Measurements from ENCODE around the gene CWC15.

Gene CWC15

DNA sequence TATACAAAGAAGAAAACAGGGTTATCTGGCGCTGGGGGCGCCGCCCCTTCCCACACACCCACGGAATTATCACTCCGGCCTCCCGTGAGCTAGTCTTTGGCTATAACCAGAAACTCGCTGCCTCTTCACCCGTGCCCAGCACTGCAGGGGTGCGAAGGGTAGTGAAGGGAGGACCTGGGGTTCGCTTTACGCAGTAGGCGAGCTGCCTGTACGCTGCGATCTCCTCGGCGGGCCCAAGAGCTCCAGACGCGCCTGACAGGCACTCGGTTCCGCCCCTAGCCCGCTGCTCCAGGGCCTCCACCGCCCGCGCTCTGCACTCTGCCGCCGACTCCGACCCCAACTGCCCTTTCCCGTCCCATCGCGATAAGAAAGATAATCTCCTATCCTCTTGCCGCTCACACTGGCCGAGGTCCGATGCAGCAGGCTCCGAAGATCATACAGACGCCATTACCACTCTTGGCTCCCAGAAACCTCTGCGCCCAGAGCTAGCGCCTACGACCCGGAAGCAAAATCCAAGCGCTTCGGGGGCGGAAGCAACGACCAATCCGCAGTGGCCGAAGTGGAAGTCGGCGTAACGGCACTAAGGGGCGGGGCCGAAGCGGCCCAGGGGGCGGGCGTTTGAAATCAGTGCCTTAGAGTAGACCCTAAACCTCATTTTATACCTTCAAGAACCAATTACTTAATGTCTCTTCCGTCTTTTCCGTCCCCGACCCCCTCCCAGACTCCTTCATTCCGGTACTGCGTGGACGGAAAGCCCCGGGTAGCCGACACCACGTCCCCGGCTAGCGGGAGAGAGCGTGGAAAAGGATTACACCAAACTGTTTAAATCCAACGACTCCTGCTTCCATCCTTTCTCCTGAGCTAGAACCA lies at the start of gene CWC15, which contains the start of gene KDM4D:
CWC15 (minus strand) TSS at position 458 of the 870 bp plus-strand sequence. CDS start 1,371 bp downstream, outside the sequence.
KDM4D (plus strand) TSS at position 611 of the 870 bp plus-strand sequence. CDS start 23,664 bp downstream, outside the sequence.
- CTCF ChIA-PET, result interaction anchor here (0.6 to 1.0 kb wide), 4 partner anchors 10 to 350 kb away, joined by 3 to 5 read pairs (median 4); no protein-coding TSS in a partner anchor
- H3K27ac ChIP-seq (ENCODE audit: extremely low read depth, low read depth, low read length), result peak within 1 kb of the TSS; percentile 57
- POLR2A ChIA-PET, result interaction anchor here (0.6 to 2.2 kb wide), 7 partner anchors 15 to 816 kb away, joined by 3 to 31 read pairs (median 6); partner anchors contain the start of genes FAM76B, SESN3 and SRSF8
- TF ChIP-seq, protein P1, sequence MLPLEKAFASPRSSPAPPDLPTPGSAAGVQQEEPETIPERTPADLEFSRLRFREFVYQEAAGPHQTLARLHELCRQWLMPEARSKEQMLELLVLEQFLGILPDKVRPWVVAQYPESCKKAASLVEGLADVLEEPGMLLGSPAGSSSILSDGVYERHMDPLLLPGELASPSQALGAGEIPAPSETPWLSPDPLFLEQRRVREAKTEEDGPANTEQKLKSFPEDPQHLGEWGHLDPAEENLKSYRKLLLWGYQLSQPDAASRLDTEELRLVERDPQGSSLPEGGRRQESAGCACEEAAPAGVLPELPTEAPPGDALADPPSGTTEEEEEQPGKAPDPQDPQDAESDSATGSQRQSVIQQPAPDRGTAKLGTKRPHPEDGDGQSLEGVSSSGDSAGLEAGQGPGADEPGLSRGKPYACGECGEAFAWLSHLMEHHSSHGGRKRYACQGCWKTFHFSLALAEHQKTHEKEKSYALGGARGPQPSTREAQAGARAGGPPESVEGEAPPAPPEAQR (tag by site-specific recombination; IDR thresholded peaks at IDR 0.05), result no peak
- TF ChIP-seq ZEB2 (tag by site-specific recombination; IDR thresholded peaks at IDR 0.05) (no peak), SP2 (tag by site-specific recombination; IDR thresholded peaks at IDR 0.05) (peak; percentile 92), ZNF76 (tag by site-specific recombination; IDR thresholded peaks at IDR 0.05; ENCODE audit: borderline replicate concordance, low read depth) (peak; percentile 91), ZNF335 (tag by site-specific recombination; conservative IDR thresholded peaks at IDR 0.05) (peak; percentile 87), KLF9 (tag by site-specific recombination; IDR thresholded peaks at IDR 0.05; ENCODE audit: low read depth) (peak; percentile 19; the same call in 1 of the 2 replicates), ZNF501 (tag by site-specific recombination; IDR thresholded peaks at IDR 0.05) (peak; percentile 51), KLF16 (tag by site-specific recombination; IDR thresholded peaks at IDR 0.05) (peak; percentile 59; the same call in 1 of the 2 replicates), KLF7 (tag by site-specific recombination; IDR thresholded peaks at IDR 0.05; ENCODE audit: borderline replicate concordance) (no peak), YY2 (tag by site-specific recombination; IDR thresholded peaks at IDR 0.05) (peak; percentile 83), ZNF629 (tag by site-specific recombination; IDR thresholded peaks at IDR 0.05) (peak; percentile 41; the same call in 1 of the 2 replicates), ZNF341 (tag by site-specific recombination; IDR thresholded peaks at IDR 0.05; ENCODE audit: low read depth) (0 out of 2 replicates have a peak, but pooled peaks have one; percentile 32), ZNF324 (tag by site-specific recombination; IDR thresholded peaks at IDR 0.05) (0 out of 2 replicates have a peak, but pooled peaks have one; percentile 22), SALL2 (tag by site-specific recombination; IDR thresholded peaks at IDR 0.05; ENCODE audit: borderline replicate concordance) (no peak)
- TF ChIP-seq, protein P2, sequence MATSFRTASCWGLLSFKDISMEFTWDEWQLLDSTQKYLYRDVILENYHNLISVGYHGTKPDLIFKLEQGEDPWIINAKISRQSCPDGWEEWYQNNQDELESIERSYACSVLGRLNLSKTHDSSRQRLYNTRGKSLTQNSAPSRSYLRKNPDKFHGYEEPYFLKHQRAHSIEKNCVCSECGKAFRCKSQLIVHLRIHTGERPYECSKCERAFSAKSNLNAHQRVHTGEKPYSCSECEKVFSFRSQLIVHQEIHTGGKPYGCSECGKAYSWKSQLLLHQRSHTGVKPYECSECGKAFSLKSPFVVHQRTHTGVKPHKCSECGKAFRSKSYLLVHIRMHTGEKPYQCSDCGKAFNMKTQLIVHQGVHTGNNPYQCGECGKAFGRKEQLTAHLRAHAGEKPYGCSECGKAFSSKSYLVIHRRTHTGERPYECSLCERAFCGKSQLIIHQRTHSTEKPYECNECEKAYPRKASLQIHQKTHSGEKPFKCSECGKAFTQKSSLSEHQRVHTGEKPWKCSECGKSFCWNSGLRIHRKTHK (tag by site-specific recombination; IDR thresholded peaks at IDR 0.05), result no peak
- TF ChIP-seq, protein P3, sequence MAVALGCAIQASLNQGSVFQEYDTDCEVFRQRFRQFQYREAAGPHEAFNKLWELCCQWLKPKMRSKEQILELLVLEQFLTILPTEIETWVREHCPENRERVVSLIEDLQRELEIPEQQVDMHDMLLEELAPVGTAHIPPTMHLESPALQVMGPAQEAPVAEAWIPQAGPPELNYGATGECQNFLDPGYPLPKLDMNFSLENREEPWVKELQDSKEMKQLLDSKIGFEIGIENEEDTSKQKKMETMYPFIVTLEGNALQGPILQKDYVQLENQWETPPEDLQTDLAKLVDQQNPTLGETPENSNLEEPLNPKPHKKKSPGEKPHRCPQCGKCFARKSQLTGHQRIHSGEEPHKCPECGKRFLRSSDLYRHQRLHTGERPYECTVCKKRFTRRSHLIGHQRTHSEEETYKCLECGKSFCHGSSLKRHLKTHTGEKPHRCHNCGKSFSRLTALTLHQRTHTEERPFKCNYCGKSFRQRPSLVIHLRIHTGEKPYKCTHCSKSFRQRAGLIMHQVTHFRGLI (tag by site-specific recombination; IDR thresholded peaks at IDR 0.05), result 0 out of 2 replicates have a peak, but pooled peaks have one; percentile 45
- TF ChIP-seq, protein P4, sequence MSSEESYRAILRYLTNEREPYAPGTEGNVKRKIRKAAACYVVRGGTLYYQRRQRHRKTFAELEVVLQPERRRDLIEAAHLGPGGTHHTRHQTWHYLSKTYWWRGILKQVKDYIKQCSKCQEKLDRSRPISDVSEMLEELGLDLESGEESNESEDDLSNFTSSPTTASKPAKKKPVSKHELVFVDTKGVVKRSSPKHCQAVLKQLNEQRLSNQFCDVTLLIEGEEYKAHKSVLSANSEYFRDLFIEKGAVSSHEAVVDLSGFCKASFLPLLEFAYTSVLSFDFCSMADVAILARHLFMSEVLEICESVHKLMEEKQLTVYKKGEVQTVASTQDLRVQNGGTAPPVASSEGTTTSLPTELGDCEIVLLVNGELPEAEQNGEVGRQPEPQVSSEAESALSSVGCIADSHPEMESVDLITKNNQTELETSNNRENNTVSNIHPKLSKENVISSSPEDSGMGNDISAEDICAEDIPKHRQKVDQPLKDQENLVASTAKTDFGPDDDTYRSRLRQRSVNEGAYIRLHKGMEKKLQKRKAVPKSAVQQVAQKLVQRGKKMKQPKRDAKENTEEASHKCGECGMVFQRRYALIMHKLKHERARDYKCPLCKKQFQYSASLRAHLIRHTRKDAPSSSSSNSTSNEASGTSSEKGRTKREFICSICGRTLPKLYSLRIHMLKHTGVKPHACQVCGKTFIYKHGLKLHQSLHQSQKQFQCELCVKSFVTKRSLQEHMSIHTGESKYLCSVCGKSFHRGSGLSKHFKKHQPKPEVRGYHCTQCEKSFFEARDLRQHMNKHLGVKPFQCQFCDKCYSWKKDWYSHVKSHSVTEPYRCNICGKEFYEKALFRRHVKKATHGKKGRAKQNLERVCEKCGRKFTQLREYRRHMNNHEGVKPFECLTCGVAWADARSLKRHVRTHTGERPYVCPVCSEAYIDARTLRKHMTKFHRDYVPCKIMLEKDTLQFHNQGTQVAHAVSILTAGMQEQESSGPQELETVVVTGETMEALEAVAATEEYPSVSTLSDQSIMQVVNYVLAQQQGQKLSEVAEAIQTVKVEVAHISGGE (tag by site-specific recombination; conservative IDR thresholded peaks at IDR 0.05; ENCODE audit: low read depth), result peak; percentile 45
- TF ChIP-seq, protein P5, sequence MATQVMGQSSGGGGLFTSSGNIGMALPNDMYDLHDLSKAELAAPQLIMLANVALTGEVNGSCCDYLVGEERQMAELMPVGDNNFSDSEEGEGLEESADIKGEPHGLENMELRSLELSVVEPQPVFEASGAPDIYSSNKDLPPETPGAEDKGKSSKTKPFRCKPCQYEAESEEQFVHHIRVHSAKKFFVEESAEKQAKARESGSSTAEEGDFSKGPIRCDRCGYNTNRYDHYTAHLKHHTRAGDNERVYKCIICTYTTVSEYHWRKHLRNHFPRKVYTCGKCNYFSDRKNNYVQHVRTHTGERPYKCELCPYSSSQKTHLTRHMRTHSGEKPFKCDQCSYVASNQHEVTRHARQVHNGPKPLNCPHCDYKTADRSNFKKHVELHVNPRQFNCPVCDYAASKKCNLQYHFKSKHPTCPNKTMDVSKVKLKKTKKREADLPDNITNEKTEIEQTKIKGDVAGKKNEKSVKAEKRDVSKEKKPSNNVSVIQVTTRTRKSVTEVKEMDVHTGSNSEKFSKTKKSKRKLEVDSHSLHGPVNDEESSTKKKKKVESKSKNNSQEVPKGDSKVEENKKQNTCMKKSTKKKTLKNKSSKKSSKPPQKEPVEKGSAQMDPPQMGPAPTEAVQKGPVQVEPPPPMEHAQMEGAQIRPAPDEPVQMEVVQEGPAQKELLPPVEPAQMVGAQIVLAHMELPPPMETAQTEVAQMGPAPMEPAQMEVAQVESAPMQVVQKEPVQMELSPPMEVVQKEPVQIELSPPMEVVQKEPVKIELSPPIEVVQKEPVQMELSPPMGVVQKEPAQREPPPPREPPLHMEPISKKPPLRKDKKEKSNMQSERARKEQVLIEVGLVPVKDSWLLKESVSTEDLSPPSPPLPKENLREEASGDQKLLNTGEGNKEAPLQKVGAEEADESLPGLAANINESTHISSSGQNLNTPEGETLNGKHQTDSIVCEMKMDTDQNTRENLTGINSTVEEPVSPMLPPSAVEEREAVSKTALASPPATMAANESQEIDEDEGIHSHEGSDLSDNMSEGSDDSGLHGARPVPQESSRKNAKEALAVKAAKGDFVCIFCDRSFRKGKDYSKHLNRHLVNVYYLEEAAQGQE (tag by site-specific recombination; IDR thresholded peaks at IDR 0.05), result no peak

More for the DNA sequence above, at the start of gene CWC15, which contains the start of gene KDM4D:
- Histone ChIP-seq H3K36me3 (ENCODE audit: control insufficient read depth in 2 of 2, insufficient read depth in 1 of 2, low read length in 2 of 2) (peaks cover 21 to 50% of the 10 kb centered on the region in 2 experiments), H3K4me1 (ENCODE audit: control insufficient read depth, insufficient read depth, low read length) (no peaks in the 10 kb centered on the region; the same call in 1 of the 2 replicates), H3K4me3 (ENCODE audit: low read depth, low read length) (peak within 1 kb of the TSS; percentile 76), H3K9me3 (ENCODE audit: control insufficient read depth, insufficient read depth, low read depth, low read length) (no peaks in the 10 kb centered on the region)

Measured in HEK293 (cell line).